Nasal cavity respiratory epithelium epithelial cell of viscerocranial mucosa (primary cell): Measurements from ENCODE around the gene RFPL2. TPM values are rescaled to one million over a fixed set of nuclear protein-coding genes. Genes with fewer than 3 reads are reported as not detected.

Experiments
- total RNA-seq: library from RNA; depleted of rRNA; stranded (reverse); fragments of >200 nt; gene quantifications from 2 replicates; pipeline ENCODE4 v1.2.3, GENCODE V29; 2014

Gene RFPL2
- total RNA-seq = not detected in 2 replicates

GRCh38 chr22:32204856-32205722 is at the start of gene RFPL2:
Gene RFPL2 (minus strand): TSS chr22:32205073. CDS start chr22:32202451, 2,622 bp downstream.

GRCh38 chr22:32158712-32159533 is 46.0 kb downstream of the RFPL2 start, which contains the start of gene C22orf42:
Gene C22orf42 (minus strand): TSS chr22:32159303. CDS start chr22:32159215, 88 bp downstream.

Other genes with a start within 250 kb of the RFPL2 start
- 1.4 and 4.1 TPM in 2 replicates for gene SLC5A1, start 161.8 kb downstream of the RFPL2 start, total RNA-seq
- not detected in 2 replicates for gene C22orf42, start 45.8 kb downstream of the RFPL2 start, total RNA-seq
- not detected in 2 replicates for gene SLC5A4, start 50.3 kb upstream of the RFPL2 start, total RNA-seq
- not detected in 2 replicates for gene RFPL3, start 152.8 kb upstream of the RFPL2 start, total RNA-seq
- 111 and 113 TPM in 2 replicates for gene RTCB, start 207.2 kb upstream of the RFPL2 start, total RNA-seq